SH-SY5Y (cell line): ENCODE measurements around the gene NISCH.

Source experiments
- GATA2 ChIP-seq: IDR thresholded peaks from 2 replicates; pipeline ENCODE4 v1.6.1; 2011; ENCODE audit warnings: mild to moderate bottlenecking, low read depth, low read length
- GATA3 ChIP-seq: IDR thresholded peaks from 2 replicates; pipeline ENCODE4 v1.6.1; 2011; ENCODE audit warnings: low read depth, mild to moderate bottlenecking, low read length, moderate library complexity

DNA sequence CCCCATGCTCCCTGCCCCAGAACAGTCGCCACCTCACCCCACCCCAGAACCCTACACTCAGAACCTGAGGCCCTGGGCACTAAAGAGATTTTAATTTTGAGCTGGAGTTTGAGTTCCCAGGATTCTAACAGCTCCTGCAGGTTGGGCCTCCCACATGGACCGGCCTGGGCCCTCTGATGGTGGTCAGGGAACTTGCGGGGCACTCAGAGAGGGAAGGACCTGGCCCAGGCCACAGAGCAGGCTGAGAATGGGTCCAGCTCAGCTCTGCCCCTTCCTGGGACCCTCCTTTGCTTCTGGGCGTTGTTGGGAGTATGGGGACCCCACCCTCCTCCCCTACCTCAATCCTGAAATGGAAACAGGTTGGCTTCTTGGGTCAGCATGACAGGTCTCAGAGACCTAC, 9.4 kb upstream of the NISCH start:
- TF ChIP-seq GATA2 (no peak), GATA3 (no peak)
